Fibroblast of mammary gland (primary cell): Measurements from ENCODE around the gene LENEP.

Experiments
- DNase-seq: peaks from one replicate; pipeline ENCODE4 v3.0.0-alpha.2; 2010; ENCODE audit warnings: low read depth
- H3K4me3 ChIP-seq: 2 replicates; pipeline ENCODE4 v1.5.1; 2011; ENCODE audit warnings: low read depth, mild to moderate bottlenecking, low read length, moderate library complexity; ENCODE audit not compliant: control insufficient read depth
- TF ChIP-seq, protein P1 (sequence below): conservative IDR thresholded peaks from 2 replicates; pipeline ENCODE4 v1.5.1; 2011; ENCODE audit warnings: low read depth, low read length, inconsistent platforms; ENCODE audit not compliant: control insufficient read depth, insufficient read depth

LENEP gene

GRCh38 chr1:154967331-154967950, 25.9 kb upstream of the LENEP start:
- TF ChIP-seq, protein P1, sequence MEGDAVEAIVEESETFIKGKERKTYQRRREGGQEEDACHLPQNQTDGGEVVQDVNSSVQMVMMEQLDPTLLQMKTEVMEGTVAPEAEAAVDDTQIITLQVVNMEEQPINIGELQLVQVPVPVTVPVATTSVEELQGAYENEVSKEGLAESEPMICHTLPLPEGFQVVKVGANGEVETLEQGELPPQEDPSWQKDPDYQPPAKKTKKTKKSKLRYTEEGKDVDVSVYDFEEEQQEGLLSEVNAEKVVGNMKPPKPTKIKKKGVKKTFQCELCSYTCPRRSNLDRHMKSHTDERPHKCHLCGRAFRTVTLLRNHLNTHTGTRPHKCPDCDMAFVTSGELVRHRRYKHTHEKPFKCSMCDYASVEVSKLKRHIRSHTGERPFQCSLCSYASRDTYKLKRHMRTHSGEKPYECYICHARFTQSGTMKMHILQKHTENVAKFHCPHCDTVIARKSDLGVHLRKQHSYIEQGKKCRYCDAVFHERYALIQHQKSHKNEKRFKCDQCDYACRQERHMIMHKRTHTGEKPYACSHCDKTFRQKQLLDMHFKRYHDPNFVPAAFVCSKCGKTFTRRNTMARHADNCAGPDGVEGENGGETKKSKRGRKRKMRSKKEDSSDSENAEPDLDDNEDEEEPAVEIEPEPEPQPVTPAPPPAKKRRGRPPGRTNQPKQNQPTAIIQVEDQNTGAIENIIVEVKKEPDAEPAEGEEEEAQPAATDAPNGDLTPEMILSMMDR = no peak
- H3K4me3 ChIP-seq = no peak overlapping the region
- DNase-seq = no peak

DNA sequence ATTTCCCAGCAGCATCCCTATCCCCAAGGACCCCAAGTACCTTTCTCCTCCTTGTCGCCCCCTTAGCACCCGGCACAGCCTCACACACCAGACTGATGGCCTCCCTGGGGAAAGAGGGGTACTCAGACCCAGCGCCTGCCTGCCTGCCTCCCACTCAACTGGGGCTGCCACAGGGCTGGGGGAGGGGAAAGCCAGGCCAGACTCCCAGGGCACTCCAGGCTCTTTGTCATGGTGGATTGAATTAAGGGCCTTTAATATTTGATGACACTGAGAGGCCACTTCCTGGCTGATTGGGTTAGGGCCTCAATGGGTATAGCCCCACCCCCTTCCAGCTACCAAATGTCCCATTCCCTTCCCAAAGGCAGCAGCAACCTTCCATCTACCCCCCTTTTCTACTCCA, 24.7 kb upstream of the LENEP start:
- no peak for DNase-seq
- peak overlapping the region; percentile 79 for H3K4me3 ChIP-seq
- TF ChIP-seq, protein P1 = no peak

DNA sequence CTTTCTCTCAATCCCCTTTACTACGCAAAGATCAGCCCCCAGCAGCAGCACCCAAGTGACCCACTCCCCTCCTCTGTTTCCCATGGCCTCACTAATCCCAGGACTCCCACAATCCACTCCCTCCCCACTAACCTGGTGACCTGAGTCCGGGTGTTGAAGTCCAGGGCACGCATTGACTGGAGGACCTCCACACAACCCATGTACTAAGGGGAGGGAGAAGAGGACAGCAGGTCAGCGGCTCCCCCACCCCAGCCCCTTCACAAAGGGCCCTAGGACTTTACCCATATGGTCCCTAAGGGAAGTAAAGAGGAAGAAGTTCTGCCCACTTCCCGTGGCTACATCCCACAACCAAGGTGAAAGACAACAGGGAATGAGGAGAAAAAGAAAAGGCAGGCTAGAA, 24.1 kb upstream of the LENEP start:
- TF ChIP-seq, protein P1 = no peak
- no peak for DNase-seq
- H3K4me3 ChIP-seq = peak overlapping the region; percentile 79

GRCh38 chr1:154969860-154970452, 23.4 kb upstream of the LENEP start:
- peak overlapping the region; percentile 79 for H3K4me3 ChIP-seq
- TF ChIP-seq, protein P1 = no peak
- DNase-seq = no peak

GRCh38 chr1:154970631-154971340, 22.6 kb upstream of the LENEP start, which contains the start of gene SHC1:
Gene SHC1, minus strand, starts transcription at chr1:154970747. Its CDS starts 221 bp downstream, at chr1:154970526.
- DNase-seq = peak; percentile 94
- TF ChIP-seq, protein P1 = no peak
- peak within 1 kb of the TSS; percentile 79 for H3K4me3 ChIP-seq

DNA sequence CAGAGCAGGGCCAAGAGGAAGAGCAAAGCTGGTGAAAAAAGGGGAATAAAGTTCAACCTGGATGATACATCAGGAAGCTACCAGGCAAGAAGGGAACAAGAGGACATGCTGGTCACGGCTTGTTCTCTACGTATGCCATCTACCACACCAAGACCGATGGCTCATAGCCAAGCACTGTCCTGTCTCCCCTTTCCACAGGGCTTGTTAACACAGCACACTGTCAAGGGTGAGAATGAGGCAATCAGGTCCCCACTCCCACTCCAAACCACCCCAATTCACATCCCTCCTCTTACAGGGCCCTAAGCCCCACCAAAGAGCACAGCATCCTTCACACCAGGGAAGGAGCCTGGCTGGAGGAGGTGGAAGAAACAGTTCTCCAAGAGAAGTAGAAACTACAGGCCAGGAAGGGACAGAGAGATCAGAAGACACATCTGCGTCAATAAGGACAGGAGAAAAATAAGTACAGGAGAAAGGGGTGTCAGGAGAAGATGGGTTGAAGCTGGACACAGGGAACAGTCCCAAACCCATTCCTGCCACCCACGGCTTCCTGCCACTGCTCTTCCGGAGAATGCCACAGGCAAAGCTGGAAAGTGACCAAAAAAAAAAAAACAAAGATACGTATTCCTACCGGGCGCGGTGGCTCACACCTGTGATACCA, 21.9 kb upstream of the LENEP start:
- H3K4me3 ChIP-seq = peak overlapping the region; percentile 79

More for the DNA sequence above, 21.9 kb upstream of the LENEP start:
- TF ChIP-seq, protein P1 = no peak
- DNase-seq = no peak
